ENCODE measurements around the gene CAMTA2.
A peak's percentile ranks its signal among the peaks of the same experiment; 100 is the strongest.

CAMTA2 gene

DNA sequence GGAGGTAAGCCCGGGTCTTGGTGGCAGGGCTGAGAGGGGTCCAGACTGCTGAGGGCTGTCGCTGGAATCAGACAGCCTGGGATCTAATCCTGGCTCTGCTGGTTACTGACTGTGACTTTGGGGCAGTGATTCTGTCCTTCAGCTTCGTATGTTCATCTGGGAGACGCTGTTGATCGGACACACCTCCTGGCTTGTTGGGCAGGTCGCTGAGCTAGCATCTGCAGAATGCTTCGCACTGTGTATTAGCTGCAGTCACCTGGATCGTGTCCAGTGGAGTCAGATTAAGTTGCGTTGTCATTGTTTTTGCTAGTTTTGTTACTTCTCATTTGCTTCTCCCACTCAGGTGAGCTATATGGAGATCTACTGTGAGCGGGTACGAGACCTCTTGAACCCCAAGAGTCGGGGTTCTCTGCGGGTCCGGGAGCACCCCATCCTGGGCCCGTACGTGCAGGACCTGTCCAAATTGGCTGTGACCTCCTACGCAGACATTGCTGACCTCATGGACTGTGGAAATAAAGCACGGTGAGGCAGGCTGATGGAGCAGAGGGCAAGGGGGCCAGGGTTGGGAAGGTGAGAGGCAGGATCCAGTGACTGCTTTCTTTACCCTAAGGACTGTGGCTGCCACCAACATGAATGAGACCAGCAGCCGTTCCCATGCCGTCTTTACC lies 14.8 kb upstream of the CAMTA2 start:
- no peak for DNase-seq (ENCODE audit: low read depth in 2 of 2)

DNA sequence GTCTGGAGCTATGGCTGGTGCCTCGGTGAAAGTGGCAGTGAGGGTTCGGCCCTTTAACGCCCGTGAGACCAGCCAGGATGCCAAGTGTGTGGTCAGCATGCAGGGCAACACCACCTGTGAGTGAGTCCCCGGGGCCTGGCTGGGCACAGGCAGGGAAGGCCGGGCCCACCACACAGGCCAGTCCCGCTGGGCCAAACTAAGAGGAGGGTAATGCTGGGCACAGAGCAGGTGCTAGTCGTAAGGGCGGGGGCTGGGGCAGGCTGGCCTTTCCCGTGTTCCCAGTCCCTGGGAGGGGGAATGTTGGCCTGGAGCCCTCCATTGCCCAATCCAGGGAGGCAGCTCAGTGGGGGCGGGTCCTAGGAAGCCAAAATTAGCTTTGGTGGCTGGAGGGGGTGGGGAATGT lies 12.8 kb upstream of the CAMTA2 start:
- no peak for DNase-seq (ENCODE audit: low read depth in 2 of 2)

DNA sequence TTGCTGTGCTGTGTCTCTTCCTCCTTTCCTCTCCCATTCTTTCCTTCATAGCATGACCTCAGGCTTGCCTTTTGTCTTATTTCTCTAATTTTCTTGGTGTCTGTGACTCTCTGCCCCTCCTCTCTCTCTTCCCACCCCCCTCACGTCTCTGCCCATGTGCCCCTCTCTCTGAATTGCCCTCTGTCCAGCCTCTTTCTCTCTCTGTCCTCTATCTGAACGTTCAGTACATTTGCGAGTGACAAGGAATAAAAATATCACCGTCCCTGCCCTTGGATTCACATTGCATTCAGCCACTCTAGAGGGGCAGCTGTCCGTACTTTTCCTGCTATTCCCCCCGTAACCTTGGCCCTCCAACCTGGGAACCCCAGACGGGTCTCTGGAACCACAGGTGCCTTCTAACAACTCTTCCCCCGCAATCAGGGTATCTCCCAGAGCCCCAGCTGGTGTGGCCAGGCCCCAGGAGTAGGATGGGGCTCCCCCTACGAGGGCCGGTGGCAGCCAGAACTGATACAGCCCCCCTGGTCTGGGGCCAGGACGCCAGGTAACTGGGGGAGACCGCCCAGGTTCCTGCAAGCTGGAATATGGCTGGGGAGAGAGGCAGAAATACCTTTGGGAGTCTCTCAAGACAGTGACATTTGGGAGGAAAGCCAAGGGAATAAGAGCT lies 12.1 kb upstream of the CAMTA2 start:
- DNase-seq (ENCODE audit: low read depth in 2 of 2) = no peak

DNA sequence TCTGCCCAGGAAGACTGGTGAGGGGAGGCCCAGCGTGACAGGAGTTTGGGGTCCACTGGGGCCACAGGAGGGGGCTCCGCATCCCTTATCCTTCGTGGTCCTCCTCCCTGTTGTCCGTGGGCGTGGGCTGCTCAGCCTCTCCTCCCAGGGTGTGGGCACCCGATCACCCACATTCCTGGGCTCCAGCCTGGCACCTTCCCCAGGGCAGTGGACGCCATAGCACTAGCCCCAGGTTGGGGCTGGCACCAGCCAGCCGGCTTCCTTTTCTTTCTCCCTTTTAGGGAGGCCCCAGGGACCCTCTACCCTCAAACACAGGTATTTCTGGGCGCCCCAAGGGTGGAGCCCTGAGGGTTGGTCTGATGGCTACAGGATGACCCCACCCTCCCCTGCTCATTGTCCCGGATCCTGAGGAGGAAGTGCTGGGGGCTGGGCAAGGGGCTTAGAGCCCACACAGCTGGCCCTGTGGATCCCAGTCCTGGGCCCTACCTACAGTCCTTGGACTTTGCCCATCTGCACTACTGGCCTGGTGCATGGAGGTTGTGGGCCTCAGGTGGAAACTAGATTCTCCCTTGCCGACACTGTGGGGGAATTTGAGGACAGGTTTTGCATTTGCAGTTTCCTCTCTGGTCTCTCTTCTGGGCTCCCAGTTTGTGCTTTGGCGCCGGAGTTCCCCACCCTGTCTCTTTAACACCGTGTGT lies 11.4 kb upstream of the CAMTA2 start:
- DNase-seq (ENCODE audit: low read depth in 2 of 2) = no peak

DNA sequence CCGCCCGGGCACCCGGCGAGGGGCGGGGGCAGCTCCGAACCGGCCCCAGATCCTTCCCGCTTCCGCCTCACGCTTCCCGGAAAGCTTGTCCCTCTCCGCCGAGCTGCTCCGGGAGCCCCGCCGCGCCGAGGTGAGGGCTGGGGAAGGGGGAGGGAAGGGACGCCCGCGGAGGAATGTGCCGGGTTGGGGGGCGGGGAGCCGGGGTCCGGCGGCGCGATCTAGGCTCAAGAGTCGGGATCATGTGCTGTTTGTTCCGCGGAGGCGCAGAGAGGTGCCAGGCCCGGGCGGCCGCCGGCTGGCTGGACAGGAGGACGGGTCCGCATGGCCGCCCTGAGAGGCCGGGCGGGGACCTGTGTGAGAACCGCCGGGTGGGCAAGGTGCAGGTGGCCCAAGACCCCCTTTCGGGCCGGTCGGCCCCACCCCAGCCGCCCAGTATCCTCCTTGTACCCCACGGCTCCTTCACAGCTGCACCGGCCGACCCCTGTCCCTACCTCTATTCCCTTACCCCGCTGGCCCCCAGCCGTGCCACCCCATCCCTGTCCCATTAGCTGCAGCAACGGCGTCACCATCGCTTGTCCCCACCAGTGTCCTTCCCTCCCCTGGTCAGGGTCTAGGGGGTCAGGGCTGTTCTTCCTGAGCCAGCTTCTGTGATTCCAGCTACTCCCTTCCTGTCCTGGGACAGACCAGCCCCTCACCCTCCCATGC lies 10.7 kb upstream of the CAMTA2 start:
- peak in 1 of 2 donors; percentile 33 for DNase-seq (ENCODE audit: low read depth in 2 of 2)

DNA sequence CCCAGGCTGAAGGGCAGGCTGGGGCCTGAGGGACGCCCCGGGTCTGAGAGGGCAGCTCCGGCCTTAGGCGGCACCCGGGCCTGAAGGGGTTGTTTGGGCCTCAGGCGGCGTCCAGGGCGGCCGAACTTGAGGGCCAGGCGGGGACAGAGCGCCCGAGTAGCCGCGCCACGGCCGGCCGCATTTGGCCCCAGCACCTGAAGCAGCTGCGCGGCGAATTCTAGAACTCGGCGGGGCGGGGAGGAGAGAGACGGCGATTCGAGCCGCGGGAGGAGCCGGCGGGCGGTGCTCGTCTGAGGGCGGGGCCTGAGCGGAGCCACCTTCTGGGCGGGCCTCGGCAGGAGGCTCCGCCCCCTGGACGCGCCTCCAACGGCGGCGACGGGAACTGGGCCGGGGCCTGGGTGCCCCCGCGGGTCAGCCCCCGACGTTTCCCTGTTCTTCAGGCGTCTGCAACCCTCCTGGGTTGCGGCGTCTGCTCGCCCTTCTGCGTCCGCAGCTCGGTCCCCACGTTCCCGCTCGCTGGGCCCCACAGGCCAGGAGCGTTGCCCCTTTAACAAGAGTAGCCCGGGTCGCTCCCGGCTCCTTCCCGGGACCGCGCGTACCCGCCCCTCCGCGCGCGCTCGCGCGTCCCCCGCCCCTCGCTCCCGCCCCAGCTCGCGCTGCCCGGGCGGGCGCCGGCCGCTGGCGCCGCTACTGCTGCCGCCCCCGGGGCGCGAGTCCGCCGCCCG lies 10.0 kb upstream of the CAMTA2 start, which contains the start of the genes INCA1 and KIF1C:
TSS of gene INCA1 (minus strand) at position 221 of the 725 bp plus-strand sequence. CDS start 3,085 bp downstream, outside the sequence.
TSS of gene KIF1C (plus strand) at position 649 of the 725 bp plus-strand sequence. CDS start 2,297 bp downstream, outside the sequence.
- peak; percentile 86 for DNase-seq (ENCODE audit: low read depth in 2 of 2)

DNA sequence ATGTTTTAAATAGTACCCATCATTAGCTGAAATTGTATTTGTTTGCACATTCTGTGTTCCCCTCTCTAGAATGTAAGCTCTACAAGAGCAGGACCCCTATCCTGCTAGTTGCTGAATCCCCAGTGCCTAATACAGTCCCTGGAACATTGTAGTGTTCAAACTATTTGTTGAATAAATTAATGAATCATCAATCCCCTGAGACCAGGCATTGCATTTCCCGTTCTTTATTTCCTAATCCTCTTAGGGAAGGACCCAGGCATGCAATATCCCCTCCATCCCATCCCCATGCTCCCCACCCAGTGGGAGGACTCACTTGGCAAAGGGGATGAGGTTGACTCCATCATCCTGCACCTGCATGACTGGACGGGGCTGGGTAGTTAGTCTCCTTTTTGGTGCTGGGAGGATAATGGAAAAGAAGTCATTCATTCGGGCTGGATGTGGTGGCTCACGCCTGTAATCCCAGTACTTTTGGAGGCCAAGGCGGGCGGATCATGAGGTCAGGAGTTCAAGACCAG lies 6.7 kb upstream of the CAMTA2 start:
- DNase-seq (ENCODE audit: low read depth in 2 of 2) = no peak

GRCh38 chr17:4987767-4988567 lies 492 bp upstream of the CAMTA2 start:
- DNase-seq (ENCODE audit: low read depth in 2 of 2) = no peak

- no peak for DNase-seq (ENCODE audit: low read depth in 2 of 2)
Measured at GRCh38 chr17:4986403-4986802, 1.1 kb downstream of the CAMTA2 start.

GRCh38 chr17:4982305-4982704 lies 5.2 kb downstream of the CAMTA2 start:
- DNase-seq (ENCODE audit: low read depth in 2 of 2) = no peak

DNA sequence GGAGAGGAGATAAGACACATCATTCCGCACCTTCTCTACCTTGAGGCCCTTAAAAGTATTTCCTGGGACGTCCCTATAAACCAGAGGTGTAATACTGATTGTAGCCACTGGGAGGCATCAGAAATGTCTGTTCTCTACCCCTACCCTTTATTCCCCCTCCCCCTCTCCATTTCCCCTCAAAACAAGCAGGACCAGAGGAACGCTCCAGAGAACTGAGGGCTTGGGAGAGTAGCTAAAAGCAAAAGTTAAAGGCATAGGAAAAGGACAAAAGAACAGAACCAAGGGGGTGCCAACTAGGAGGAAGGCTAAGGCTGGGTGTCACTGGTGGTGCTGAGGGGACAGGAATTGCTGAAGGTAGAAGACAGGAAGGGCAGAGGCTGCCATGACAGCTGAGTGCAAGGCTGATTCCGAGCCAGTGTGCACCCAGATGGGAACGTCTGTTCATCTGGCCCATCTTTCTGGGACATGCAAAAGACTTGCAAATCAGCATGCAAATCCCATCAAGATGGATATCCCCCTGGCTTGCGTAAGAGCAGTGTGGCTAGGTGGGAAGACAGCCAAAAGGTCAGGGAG lies 6.7 kb downstream of the CAMTA2 start:
- DNase-seq (ENCODE audit: low read depth in 2 of 2) = peak in 1 of 2 donors; percentile 53

- DNase-seq (ENCODE audit: low read depth in 2 of 2) = no peak
Measured at GRCh38 chr17:4978726-4979125, 8.7 kb downstream of the CAMTA2 start.

- DNase-seq (ENCODE audit: low read depth in 2 of 2) = no peak
Measured at GRCh38 chr17:4974115-4974670, 13.3 kb downstream of the CAMTA2 start.

GRCh38 chr17:4973256-4974114 lies 14.0 kb downstream of the CAMTA2 start:
- no peak for DNase-seq (ENCODE audit: low read depth in 2 of 2)

- no peak for DNase-seq (ENCODE audit: low read depth in 2 of 2)
Measured at GRCh38 chr17:4972752-4973151, 14.7 kb downstream of the CAMTA2 start.

- no peak for DNase-seq (ENCODE audit: low read depth in 2 of 2)
Measured at GRCh38 chr17:4972322-4972721, 15.2 kb downstream of the CAMTA2 start.

DNA sequence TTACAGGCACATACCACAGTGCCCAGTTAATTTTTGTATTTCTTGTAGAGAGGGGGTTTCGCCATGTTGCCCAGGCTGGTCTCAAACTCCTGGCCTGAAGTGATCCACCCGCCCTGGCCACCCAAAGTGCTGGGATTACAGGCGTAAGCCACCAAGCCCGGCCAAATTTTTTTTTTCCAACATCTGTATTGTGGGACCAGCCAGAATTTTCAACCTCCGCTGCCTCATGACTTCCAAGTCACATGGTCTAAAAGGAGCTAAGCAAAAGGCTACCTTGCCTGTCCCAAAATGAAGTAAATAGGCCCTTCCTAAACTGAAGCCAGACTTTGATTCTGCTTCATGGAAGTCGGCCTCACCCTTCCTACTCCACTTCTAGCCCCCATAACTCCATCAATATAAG lies 15.6 kb downstream of the CAMTA2 start:
- DNase-seq (ENCODE audit: low read depth in 2 of 2) = no peak

- no peak for DNase-seq (ENCODE audit: low read depth in 2 of 2)
Measured at GRCh38 chr17:4970273-4970672, 17.2 kb downstream of the CAMTA2 start.
